ENCODE data around the gene IRAK2.
"Not testable (repeated sequence)": the region's sequence is repeated elsewhere in the genome, so short reads cannot be mapped to it uniquely, and the experiment has no call there.

GRCh38 chr3:10164201-10164545 lies 546 bp upstream of the IRAK2 start:
- TF ChIP-seq POU6F1 (CRISPR knock-in tag; IDR thresholded peaks at IDR 0.05; ENCODE audit: borderline replicate concordance, low read depth); RARB (CRISPR knock-in tag; IDR thresholded peaks at IDR 0.05); PATZ1 (CRISPR knock-in tag; IDR thresholded peaks at IDR 0.05; ENCODE audit: borderline replicate concordance); PPARA (CRISPR knock-in tag; IDR thresholded peaks at IDR 0.05; ENCODE audit: borderline replicate concordance); CREB5 (CRISPR knock-in tag; IDR thresholded peaks at IDR 0.05; ENCODE audit: low read depth); TSHZ2 (CRISPR knock-in tag; IDR thresholded peaks at IDR 0.05); SNAI2 (CRISPR knock-in tag; IDR thresholded peaks at IDR 0.05); CSDC2 (CRISPR knock-in tag; IDR thresholded peaks at IDR 0.05): not testable (repeated sequence)

All from SK-N-SH treated with all-trans-retinoic acid at 6 μM for 48 hours (cell line).